ENCODE results near the gene RALGAPA1.
"Not testable (repeated sequence)": the region's sequence is repeated elsewhere in the genome, so short reads cannot be mapped to it uniquely, and the experiment has no call there.

Gene RALGAPA1

GRCh38 chr14:35808638-35809563, at the start of gene RALGAPA1:
RALGAPA1 (minus strand) TSS chr14:35809295; CDS start chr14:35808835, 460 bp downstream.
- peak; percentile 90 for DNase-seq (ENCODE audit: low read depth)

- no peak for DNase-seq (ENCODE audit: low read depth)
These were observed 49.6 kb upstream of the RALGAPA1 start for GRCh38 chr14:35858521-35859209.

- DNase-seq (ENCODE audit: low read depth), result no peak
These were observed 46.9 kb upstream of the RALGAPA1 start for GRCh38 chr14:35855876-35856481.

- no peak for DNase-seq (ENCODE audit: low read depth)
These were observed 45.7 kb upstream of the RALGAPA1 start for GRCh38 chr14:35854696-35855270.

GRCh38 chr14:35853225-35853624, 44.1 kb upstream of the RALGAPA1 start:
- DNase-seq (ENCODE audit: low read depth), result no peak

- no peak for DNase-seq (ENCODE audit: low read depth)
These were observed 42.7 kb upstream of the RALGAPA1 start for GRCh38 chr14:35851823-35852222.

GRCh38 chr14:35849122-35849521, 40.0 kb upstream of the RALGAPA1 start:
- no peak for DNase-seq (ENCODE audit: low read depth)

- no peak for DNase-seq (ENCODE audit: low read depth)
These were observed 38.5 kb upstream of the RALGAPA1 start for GRCh38 chr14:35847636-35848035.

- DNase-seq (ENCODE audit: low read depth), result no peak
These were observed 35.4 kb upstream of the RALGAPA1 start for GRCh38 chr14:35844494-35844893.

- not testable (repeated sequence) for DNase-seq (ENCODE audit: low read depth)
These were observed 33.1 kb upstream of the RALGAPA1 start for GRCh38 chr14:35842245-35842644.

- not testable (repeated sequence) for DNase-seq (ENCODE audit: low read depth)
These were observed 32.6 kb upstream of the RALGAPA1 start for GRCh38 chr14:35841704-35842103.

GRCh38 chr14:35835208-35835982, 26.3 kb upstream of the RALGAPA1 start:
- DNase-seq (ENCODE audit: low read depth), result no peak

- no peak for DNase-seq (ENCODE audit: low read depth)
These were observed 20.4 kb upstream of the RALGAPA1 start for GRCh38 chr14:35829449-35829848.

- no peak for DNase-seq (ENCODE audit: low read depth)
These were observed 18.8 kb upstream of the RALGAPA1 start for GRCh38 chr14:35827678-35828472.

- no peak for DNase-seq (ENCODE audit: low read depth)
These were observed 17.9 kb upstream of the RALGAPA1 start for GRCh38 chr14:35826952-35827416.

- DNase-seq (ENCODE audit: low read depth), result peak; percentile 91
These were observed 17.3 kb upstream of the RALGAPA1 start, which contains the start of gene BRMS1L for GRCh38 chr14:35826218-35826951. BRMS1L (plus strand) TSS chr14:35826338; CDS start chr14:35826517, 179 bp downstream.

- no peak for DNase-seq (ENCODE audit: low read depth)
These were observed 16.8 kb upstream of the RALGAPA1 start for GRCh38 chr14:35825968-35826217.

GRCh38 chr14:35824446-35825165, 15.5 kb upstream of the RALGAPA1 start:
- not testable (repeated sequence) for DNase-seq (ENCODE audit: low read depth)

GRCh38 chr14:35822501-35822900, 13.4 kb upstream of the RALGAPA1 start:
- DNase-seq (ENCODE audit: low read depth), result no peak
